ENCODE results near the gene CCR5AS.

DNA sequence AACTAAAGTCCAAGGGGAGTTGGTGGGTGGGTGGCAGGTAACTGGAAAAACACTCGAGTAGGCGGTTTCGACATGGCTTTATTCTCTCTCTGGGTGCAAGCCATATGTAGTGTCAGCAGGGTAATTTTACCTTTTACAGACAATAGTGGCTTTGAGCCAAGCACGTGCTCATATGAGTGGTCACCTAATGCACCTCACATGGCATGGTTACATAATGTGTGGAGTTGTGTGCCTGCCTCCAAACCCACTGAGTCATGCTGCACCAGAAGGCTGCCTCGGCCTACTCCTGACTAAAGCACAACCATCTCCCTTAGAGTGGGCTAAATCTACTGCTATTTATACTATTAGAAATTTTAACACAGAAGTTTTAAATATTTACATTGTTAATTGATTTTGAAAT is 16.7 kb upstream of the CCR5AS start:
- TF ChIP-seq, protein P1, sequence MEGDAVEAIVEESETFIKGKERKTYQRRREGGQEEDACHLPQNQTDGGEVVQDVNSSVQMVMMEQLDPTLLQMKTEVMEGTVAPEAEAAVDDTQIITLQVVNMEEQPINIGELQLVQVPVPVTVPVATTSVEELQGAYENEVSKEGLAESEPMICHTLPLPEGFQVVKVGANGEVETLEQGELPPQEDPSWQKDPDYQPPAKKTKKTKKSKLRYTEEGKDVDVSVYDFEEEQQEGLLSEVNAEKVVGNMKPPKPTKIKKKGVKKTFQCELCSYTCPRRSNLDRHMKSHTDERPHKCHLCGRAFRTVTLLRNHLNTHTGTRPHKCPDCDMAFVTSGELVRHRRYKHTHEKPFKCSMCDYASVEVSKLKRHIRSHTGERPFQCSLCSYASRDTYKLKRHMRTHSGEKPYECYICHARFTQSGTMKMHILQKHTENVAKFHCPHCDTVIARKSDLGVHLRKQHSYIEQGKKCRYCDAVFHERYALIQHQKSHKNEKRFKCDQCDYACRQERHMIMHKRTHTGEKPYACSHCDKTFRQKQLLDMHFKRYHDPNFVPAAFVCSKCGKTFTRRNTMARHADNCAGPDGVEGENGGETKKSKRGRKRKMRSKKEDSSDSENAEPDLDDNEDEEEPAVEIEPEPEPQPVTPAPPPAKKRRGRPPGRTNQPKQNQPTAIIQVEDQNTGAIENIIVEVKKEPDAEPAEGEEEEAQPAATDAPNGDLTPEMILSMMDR (IDR thresholded peaks at IDR 0.05): no peak
- no peak for TF ChIP-seq POLR2A (IDR thresholded peaks at IDR 0.05)
